Progenitor cell of endocrine pancreas (in vitro differentiated cells): ENCODE measurements around the gene CACNA1E. TPM values are rescaled to one million over a fixed set of nuclear protein-coding genes. Genes with fewer than 3 reads are reported as not detected.

ENCODE experiments used
- DNase-seq: peaks from one replicate; pipeline ENCODE4 v3.0.0; 2021; ENCODE audit warnings: low spot score; ENCODE audit not compliant: unreplicated experiment
- H3K27ac Mint-ChIP-seq: 2 replicates; pipeline ENCODE4 v1.8.0; 2021; ENCODE audit warnings: mild to moderate bottlenecking, moderate library complexity, mixed read lengths
- H3K27me3 Mint-ChIP-seq: 2 replicates; pipeline ENCODE4 v1.8.0; 2021; ENCODE audit warnings: mixed read lengths
- H3K36me3 Mint-ChIP-seq: 2 replicates; pipeline ENCODE4 v1.8.0; 2022; ENCODE audit warnings: mixed read lengths; ENCODE audit not compliant: insufficient read depth
- H3K4me1 Mint-ChIP-seq: 2 replicates; pipeline ENCODE4 v1.8.0; 2021; ENCODE audit warnings: low read depth, mixed read lengths
- H3K4me3 Mint-ChIP-seq: 2 replicates; pipeline ENCODE4 v1.8.0; 2021; ENCODE audit warnings: low read depth, mild to moderate bottlenecking, moderate library complexity, mixed read lengths
- H3K9me3 Mint-ChIP-seq: 2 replicates; pipeline ENCODE4 v1.8.0; 2021; ENCODE audit warnings: low read depth, mixed read lengths
- total RNA-seq: library from RNA; stranded (reverse); gene quantifications from 2 replicates; pipeline ENCODE4 v1.2.1, GENCODE V29; 2021
- TF ChIP-seq, protein P1 (sequence below): fragments of 200-600 bp; sonication (generic); IDR thresholded peaks from one replicate; pipeline ENCODE4 v1.5.0; 2021; ENCODE audit warnings: antibody characterized with exemption, mild to moderate bottlenecking; ENCODE audit not compliant: unreplicated experiment

Gene CACNA1E
- total RNA-seq, 1 donor from 2014 or later, result 0.55 TPM

DNA sequence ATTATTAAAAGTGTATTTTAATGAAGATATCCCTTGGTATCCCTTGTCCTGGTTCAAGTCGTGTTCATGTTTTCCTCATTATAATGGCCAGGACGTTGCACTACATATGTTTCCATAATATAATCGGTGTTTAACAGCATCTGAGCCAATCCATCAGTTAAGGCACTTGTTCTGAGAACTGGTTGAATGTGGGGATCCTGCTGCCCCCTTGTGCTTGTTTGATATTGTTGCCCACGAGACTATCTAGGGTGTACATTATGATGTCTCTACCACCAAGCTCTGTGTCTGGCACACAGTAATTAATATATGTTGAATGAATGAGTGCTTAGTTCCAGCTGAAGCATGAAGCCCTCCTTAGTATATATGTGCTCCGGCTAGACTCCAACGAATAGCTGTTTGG, 193.0 kb downstream of the CACNA1E start:
- TF ChIP-seq, protein P1, sequence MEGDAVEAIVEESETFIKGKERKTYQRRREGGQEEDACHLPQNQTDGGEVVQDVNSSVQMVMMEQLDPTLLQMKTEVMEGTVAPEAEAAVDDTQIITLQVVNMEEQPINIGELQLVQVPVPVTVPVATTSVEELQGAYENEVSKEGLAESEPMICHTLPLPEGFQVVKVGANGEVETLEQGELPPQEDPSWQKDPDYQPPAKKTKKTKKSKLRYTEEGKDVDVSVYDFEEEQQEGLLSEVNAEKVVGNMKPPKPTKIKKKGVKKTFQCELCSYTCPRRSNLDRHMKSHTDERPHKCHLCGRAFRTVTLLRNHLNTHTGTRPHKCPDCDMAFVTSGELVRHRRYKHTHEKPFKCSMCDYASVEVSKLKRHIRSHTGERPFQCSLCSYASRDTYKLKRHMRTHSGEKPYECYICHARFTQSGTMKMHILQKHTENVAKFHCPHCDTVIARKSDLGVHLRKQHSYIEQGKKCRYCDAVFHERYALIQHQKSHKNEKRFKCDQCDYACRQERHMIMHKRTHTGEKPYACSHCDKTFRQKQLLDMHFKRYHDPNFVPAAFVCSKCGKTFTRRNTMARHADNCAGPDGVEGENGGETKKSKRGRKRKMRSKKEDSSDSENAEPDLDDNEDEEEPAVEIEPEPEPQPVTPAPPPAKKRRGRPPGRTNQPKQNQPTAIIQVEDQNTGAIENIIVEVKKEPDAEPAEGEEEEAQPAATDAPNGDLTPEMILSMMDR, result peak; percentile 58
- no peaks in the 10 kb centered on the region for H3K36me3 Mint-ChIP-seq
- H3K27me3 Mint-ChIP-seq, result peaks cover 35% of the 10 kb centered on the region
- H3K9me3 Mint-ChIP-seq, result peaks cover 5% of the 10 kb centered on the region
- no peaks in the 10 kb centered on the region for H3K4me1 Mint-ChIP-seq
- DNase-seq, result no peak
- H3K4me3 Mint-ChIP-seq, result no peak overlapping the region
- no peak overlapping the region for H3K27ac Mint-ChIP-seq

DNA sequence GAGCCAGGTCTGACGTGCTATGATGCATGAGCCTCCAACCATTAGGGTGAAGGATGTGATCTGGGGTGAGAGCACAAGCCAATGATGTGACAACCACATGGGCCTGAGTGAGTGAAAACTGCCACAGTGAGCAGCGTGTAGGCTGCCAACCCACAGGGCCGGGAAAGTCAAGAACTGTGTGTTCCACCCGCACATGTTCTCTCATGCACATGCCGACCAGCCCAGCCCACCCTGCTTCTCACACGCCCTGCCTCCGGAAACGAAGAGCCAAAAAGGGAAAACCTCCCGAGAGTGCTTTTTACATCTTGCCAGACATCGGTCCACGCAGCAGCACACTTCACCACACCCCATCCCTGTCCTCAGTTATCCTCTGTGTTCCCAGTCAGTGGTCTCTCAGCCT, 197.0 kb downstream of the CACNA1E start:
- DNase-seq, result no peak
- Mint-ChIP-seq H3K27me3 (peaks cover 36% of the 10 kb centered on the region), H3K27ac (no peak overlapping the region), H3K36me3 (no peaks in the 10 kb centered on the region), H3K4me3 (no peak overlapping the region), H3K9me3 (no peaks in the 10 kb centered on the region), H3K4me1 (no peaks in the 10 kb centered on the region)
- TF ChIP-seq, protein P1, result no peak

DNA sequence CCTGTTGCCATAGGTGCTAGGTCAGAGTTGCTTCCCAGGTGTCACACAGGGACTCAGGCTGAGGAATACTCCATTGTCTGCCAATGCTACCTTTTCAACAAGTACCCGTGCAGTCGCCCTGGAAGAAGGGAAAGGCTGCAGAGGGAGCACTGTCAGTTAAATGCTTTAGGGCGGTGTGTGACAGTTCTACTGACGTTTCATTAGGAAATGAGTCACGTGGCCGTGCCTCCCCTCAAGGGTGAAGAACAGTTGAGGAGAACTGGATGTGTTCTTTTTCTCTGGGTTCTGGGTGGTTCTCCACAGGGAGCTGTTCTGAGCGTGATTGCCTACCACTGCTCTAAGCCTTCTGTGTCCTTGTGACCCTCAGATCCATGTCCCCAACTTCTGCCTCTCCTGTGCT, 197.6 kb downstream of the CACNA1E start:
- H3K4me1 Mint-ChIP-seq, result no peaks in the 10 kb centered on the region
- TF ChIP-seq, protein P1, result no peak
- no peaks in the 10 kb centered on the region for H3K36me3 Mint-ChIP-seq
- H3K4me3 Mint-ChIP-seq, result no peak overlapping the region
- peaks cover 35% of the 10 kb centered on the region for H3K27me3 Mint-ChIP-seq
- H3K27ac Mint-ChIP-seq, result no peak overlapping the region
- no peak for DNase-seq
- H3K9me3 Mint-ChIP-seq, result no peaks in the 10 kb centered on the region

DNA sequence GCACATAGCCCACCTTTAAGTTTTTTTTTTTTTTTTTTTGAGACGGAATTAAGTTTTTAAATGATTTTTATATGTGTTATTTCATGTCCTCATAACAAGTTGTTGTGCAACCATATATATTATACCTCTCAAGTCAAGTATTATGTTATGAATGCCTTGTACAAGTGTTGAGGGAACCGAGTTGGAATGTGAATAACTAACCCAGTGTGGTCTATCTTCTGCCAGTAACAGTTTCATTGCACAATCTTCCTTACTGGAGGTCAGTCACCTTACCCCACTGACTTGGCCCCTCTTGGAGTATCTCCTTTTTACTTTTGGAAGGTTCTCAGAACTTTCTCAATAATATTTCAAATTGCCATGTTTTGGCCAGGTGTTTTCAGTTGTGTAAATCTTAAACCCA, 201.9 kb downstream of the CACNA1E start:
- Mint-ChIP-seq H3K27me3 (peaks cover 23% of the 10 kb centered on the region), H3K4me3 (no peak overlapping the region), H3K9me3 (peaks cover 8% of the 10 kb centered on the region), H3K4me1 (no peaks in the 10 kb centered on the region), H3K27ac (no peak overlapping the region), H3K36me3 (no peaks in the 10 kb centered on the region)
- DNase-seq, result no peak
- TF ChIP-seq, protein P1, result no peak

DNA sequence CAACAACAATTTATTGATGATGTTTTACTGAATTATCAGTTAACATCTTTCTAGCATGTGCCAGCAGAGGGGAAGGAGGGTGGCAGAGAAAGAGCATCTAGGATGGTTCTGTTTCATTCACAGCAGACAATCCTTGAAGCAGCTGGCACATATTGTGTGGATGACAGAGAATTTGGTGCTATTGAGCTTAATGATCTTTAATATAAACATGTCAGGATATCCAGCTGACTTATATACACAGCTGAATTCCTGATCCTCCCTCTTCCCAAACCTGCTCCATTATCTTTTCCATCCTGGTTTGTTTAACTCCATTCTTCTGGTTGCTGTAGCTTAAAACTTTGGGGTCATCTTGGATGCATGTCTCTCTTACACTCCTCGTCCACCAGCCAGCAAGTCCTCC, 218.6 kb downstream of the CACNA1E start:
- Mint-ChIP-seq H3K27me3 (peaks cover 30% of the 10 kb centered on the region), H3K27ac (no peak overlapping the region), H3K4me1 (no peaks in the 10 kb centered on the region), H3K9me3 (no peaks in the 10 kb centered on the region), H3K4me3 (no peak overlapping the region), H3K36me3 (no peaks in the 10 kb centered on the region)
- TF ChIP-seq, protein P1, result no peak
- DNase-seq, result no peak
